HCT116 (cell line): ENCODE measurements around the gene WNT7B. TPM values are rescaled to one million over a fixed set of nuclear protein-coding genes. Genes with fewer than 3 reads are reported as not detected.

ENCODE experiments used
- ATAC-seq: fragments of 200-7000 bp; cut with Tn5 transposase; 2 replicates; pipeline ENCODE4 v1.9.1; 2020; ENCODE audit warnings: mild to moderate bottlenecking, moderate library complexity
- BruUV-seq: library from RNA; stranded (reverse); fragments of 400-500 nt; replicated peaks from 2 replicates; lab custom pipeline; 2021; lab: Mats Ljungman, UMichigan
- CTCF ChIA-PET: fragments of 300-600 bp; sonication (Branson Sonifier 250); formaldehyde crosslinking; loops from one replicate; lab custom pipeline; 2021; ENCODE audit warnings: antibody characterized with exemption; lab: Charles Lee
- POLR2A ChIA-PET: fragments of 300-600, 350-600 bp; sonication (Branson Sonifier 250); formaldehyde crosslinking; loops from one replicate; lab custom pipeline; 2021; ENCODE audit warnings: antibody characterized with exemption; lab: Charles Lee
- RAD21 ChIA-PET, 2 experiments: fragments of 300-600 bp; sonication (Branson Sonifier 250); formaldehyde crosslinking; loops; one replicate each; lab custom pipeline; 2023; ENCODE audit warnings: low total read pairs in 2 of 2; ENCODE audit not compliant: uncharacterized antibody in 2 of 2, unreplicated experiment in 2 of 2, low non-redundant PET in 1 of 2; lab: Charles Lee
- DNase-seq: peaks from one replicate; pipeline ENCODE4 v3.0.0-alpha.2; 2010; ENCODE audit warnings: low read depth, low spot score
- H2AFZ ChIP-seq: fragments of 200-600 bp; shearing (Covaris generic), sonication (generic); 2 replicates; pipeline ENCODE4 v1.6.1; 2017; ENCODE audit warnings: low read depth, mixed run types, mixed read lengths, antibody characterized with exemption, low read length; ENCODE audit not compliant: poor library complexity, severe bottlenecking
- H3K27ac ChIP-seq: 2 replicates; pipeline ENCODE4 v1.5.1; 2012; ENCODE audit warnings: low read depth, low read length
- H3K27me3 ChIP-seq: fragments of 200-600 bp; sonication (generic); 2 replicates; pipeline ENCODE4 v1.6.1; 2016; ENCODE audit warnings: mixed run types, low read length, mixed read lengths; ENCODE audit not compliant: insufficient read depth
- H3K36me3 ChIP-seq, 2 experiments: fragments of 200-500 bp in 1 of 2; fragments of 200-600 bp in 1 of 2; sonication (Bioruptor generic) in 1 of 2; sonication (generic) in 1 of 2; 2 replicates each; pipeline versions ENCODE4 v1.5.1 to v1.6.1; 2014 to 2016; ENCODE audit warnings: low read length in 2 of 2, inconsistent platforms in 1 of 2, mixed read lengths in 1 of 2, mixed run types in 1 of 2; ENCODE audit not compliant: insufficient read depth in 2 of 2, control insufficient read depth in 1 of 2
- H3K4me1 ChIP-seq, 2 experiments: fragments of 200-600 bp in 1 of 2; sonication (generic) in 1 of 2; 2 replicates each; pipeline versions ENCODE4 v1.5.1 to v1.6.1; 2012 to 2017; ENCODE audit warnings: low read length in 2 of 2, inconsistent platforms in 1 of 2, mild to moderate bottlenecking in 1 of 2, mixed read lengths in 1 of 2, mixed run types in 1 of 2, moderate library complexity in 1 of 2; ENCODE audit not compliant: insufficient read depth in 2 of 2, control insufficient read depth in 1 of 2
- H3K4me2 ChIP-seq: fragments of 200-600 bp; sonication (generic); 2 replicates; pipeline ENCODE4 v1.6.1; 2017; ENCODE audit warnings: mixed run types, low read length, mixed read lengths
- H3K4me3 ChIP-seq, 2 experiments: fragments of 200-600 bp in 1 of 2; sonication (generic) in 1 of 2; replicated peaks in 1 of 2; 2 replicates each; pipeline ENCODE4 v1.5.1; 2011 to 2016; ENCODE audit warnings: low read length in 2 of 2, control low read depth in 1 of 2, low read depth in 1 of 2, mild to moderate bottlenecking in 1 of 2, mixed read lengths in 1 of 2, mixed run types in 1 of 2
- H3K79me2 ChIP-seq: fragments of 200-600 bp; sonication (generic); 2 replicates; pipeline ENCODE4 v1.6.1; 2017; ENCODE audit warnings: mild to moderate bottlenecking, mixed run types, low read length, moderate library complexity, mixed read lengths; ENCODE audit not compliant: insufficient read depth
- H3K9ac ChIP-seq: fragments of 200-600 bp; sonication (generic); 2 replicates; pipeline ENCODE4 v1.6.1; 2016; ENCODE audit warnings: low read length, mixed read lengths
- H3K9me2 ChIP-seq: fragments of 200-600 bp; sonication (generic), shearing (Covaris generic); 2 replicates; pipeline ENCODE4 v1.6.1; 2017; ENCODE audit warnings: mixed run types, mild to moderate bottlenecking, moderate library complexity; ENCODE audit not compliant: insufficient read depth
- H3K9me3 ChIP-seq, 2 experiments: fragments of 200-500 bp in 1 of 2; fragments of 200-600 bp in 1 of 2; sonication (Bioruptor generic) in 1 of 2; sonication (generic) in 1 of 2; 2 replicates each; pipeline ENCODE4 v1.6.1; 2014 to 2017; ENCODE audit warnings: low read length in 2 of 2, mixed read lengths in 2 of 2, inconsistent platforms in 1 of 2, low read depth in 1 of 2, mild to moderate bottlenecking in 1 of 2, mixed run types in 1 of 2, moderate library complexity in 1 of 2; ENCODE audit not compliant: control insufficient read depth in 1 of 2, insufficient read depth in 1 of 2
- H4K20me1 ChIP-seq: fragments of 200-600 bp; sonication (generic), shearing (Covaris generic); 2 replicates; pipeline ENCODE4 v1.6.1; 2017; ENCODE audit warnings: mixed run types, mild to moderate bottlenecking, moderate library complexity; ENCODE audit not compliant: insufficient read depth
- CBX3 ChIP-seq: IDR thresholded peaks from 2 replicates; pipeline ENCODE4 v1.6.1; 2012; ENCODE audit warnings: low read depth
- CEBPB ChIP-seq: IDR thresholded peaks from 2 replicates; pipeline ENCODE4 v1.6.1; 2012; ENCODE audit warnings: low read depth
- ELF1 ChIP-seq: IDR thresholded peaks from 2 replicates; pipeline ENCODE4 v1.6.1; 2012; ENCODE audit warnings: low read depth, borderline replicate concordance
- EZH2phosphoT487 ChIP-seq: fragments of 200-600 bp; IDR thresholded peaks from 2 replicates; pipeline ENCODE4 v1.6.1; 2018; ENCODE audit warnings: antibody characterized with exemption, borderline replicate concordance
- FOSL1 ChIP-seq: IDR thresholded peaks from 2 replicates; pipeline ENCODE4 v1.6.1; 2012; ENCODE audit warnings: low read depth
- POLR2AphosphoS5 ChIP-seq: IDR thresholded peaks from 2 replicates; pipeline ENCODE4 v1.6.1; 2011; ENCODE audit warnings: mild to moderate bottlenecking, low read depth, low read length, moderate library complexity
- RAD21 ChIP-seq: IDR thresholded peaks from 2 replicates; pipeline ENCODE4 v1.6.1; 2012; ENCODE audit warnings: low read depth, mild to moderate bottlenecking
- SIN3A ChIP-seq: IDR thresholded peaks from 2 replicates; pipeline ENCODE4 v1.6.1; 2012; ENCODE audit warnings: low read depth
- SP1 ChIP-seq: IDR thresholded peaks from 2 replicates; pipeline ENCODE4 v1.6.1; 2012; ENCODE audit warnings: low read depth
- SRF ChIP-seq: IDR thresholded peaks from 2 replicates; pipeline ENCODE4 v1.6.1; 2012; ENCODE audit warnings: low read depth
- YY1 ChIP-seq: IDR thresholded peaks from 2 replicates; pipeline ENCODE4 v1.6.1; 2011; ENCODE audit warnings: low read length, low read depth, moderate library complexity, mild to moderate bottlenecking; ENCODE audit not compliant: insufficient replicate concordance; ENCODE audit errors: extremely low read depth
- ZNF274 ChIP-seq: fragments of 200-500 bp; sonication (Bioruptor generic); IDR thresholded peaks from 2 replicates; pipeline ENCODE4 v1.6.1; 2014; ENCODE audit warnings: mild to moderate bottlenecking, low read depth, low read length, inconsistent platforms
- intact Hi-C: fragments of 100-400 bp; cut with micrococcal nuclease; formaldehyde crosslinking; loops from 2 replicates; pipeline ENCODE4 v1.10.0; 2022
- total RNA-seq: library from RNA; stranded (reverse); gene quantifications from one replicate; pipeline ENCODE4 v1.2.1, GENCODE V29; 2021; ENCODE audit not compliant: unreplicated experiment
- TF ChIP-seq, protein P1 (sequence below), 3 experiments: fragments of 200-600 bp in 1 of 3; sonication (generic) in 1 of 3; IDR thresholded peaks in 2 of 3; conservative IDR thresholded peaks in 1 of 3; 2 replicates each; pipeline ENCODE4 v1.5.1; 2012 to 2017; ENCODE audit warnings: low read depth in 2 of 3, low read length in 2 of 3, antibody characterized with exemption in 1 of 3, borderline replicate concordance in 1 of 3, control low read depth in 1 of 3, mild to moderate bottlenecking in 1 of 3, mixed read lengths in 1 of 3, mixed run types in 1 of 3, moderate library complexity in 1 of 3; ENCODE audit not compliant: insufficient read depth in 1 of 3
- TF ChIP-seq, protein P2 (sequence below): IDR thresholded peaks from 2 replicates; pipeline ENCODE4 v1.6.1; 2012
- TF ChIP-seq, protein P3 (sequence below): IDR thresholded peaks from 2 replicates; pipeline ENCODE4 v1.6.1; 2012; ENCODE audit warnings: low read depth
- TF ChIP-seq, protein P4 (sequence below): IDR thresholded peaks from 2 replicates; pipeline ENCODE4 v1.6.1; 2012
- TF ChIP-seq, protein P5 (sequence below): IDR thresholded peaks from 2 replicates; pipeline ENCODE4 v1.6.1; 2011; ENCODE audit warnings: mild to moderate bottlenecking, low read length, moderate library complexity; ENCODE audit not compliant: insufficient replicate concordance; ENCODE audit errors: extremely low read depth

WNT7B gene
- total RNA-seq, 1 experiment from 2014 or later = 10.5 TPM

DNA sequence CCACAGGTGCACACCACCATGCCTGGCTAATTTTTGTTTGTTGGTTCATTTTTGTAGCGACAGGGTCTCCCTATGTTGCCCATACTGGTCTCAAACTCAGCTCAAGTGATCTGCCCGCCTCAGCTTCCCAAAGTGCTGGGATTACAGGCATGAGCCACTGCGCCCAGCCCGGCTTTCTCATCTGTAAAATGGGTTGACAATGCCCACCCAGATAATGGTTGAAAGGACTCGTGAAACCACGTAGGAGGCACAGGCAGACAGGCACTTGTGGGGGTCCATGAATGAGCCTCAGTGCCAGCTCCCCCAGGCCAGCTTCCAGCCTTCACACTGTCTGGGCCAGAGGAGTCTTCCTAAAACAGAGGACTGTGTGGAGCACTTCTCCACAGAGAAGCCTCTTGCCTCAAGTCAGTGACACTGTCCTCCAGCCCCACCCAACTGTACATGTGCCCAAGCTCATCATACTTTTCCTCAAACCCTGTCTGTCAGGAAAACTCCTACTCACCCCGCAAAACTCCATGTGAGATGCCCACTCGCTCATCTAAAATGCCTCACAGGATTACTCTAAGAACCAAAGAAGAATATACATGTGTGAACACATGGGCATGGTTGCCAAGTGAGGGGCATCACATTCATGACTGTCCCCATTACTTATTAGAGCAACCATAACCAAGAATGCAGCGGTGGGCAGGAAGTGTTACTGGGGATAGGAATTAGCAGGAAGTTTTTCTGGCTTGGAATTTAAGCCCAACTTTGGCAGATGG is 32.1 kb upstream of the WNT7B start:
- intact Hi-C loops = no loop called here
- DNase-seq = no peak
- ATAC-seq = no peak
- H3K9me3 ChIP-seq = peaks cover 4 to 19% of the 10 kb centered on the region in 2 experiments; a peak in 2 of 4 replicates
- H3K27me3 ChIP-seq = no peaks in the 10 kb centered on the region
- no peaks in the 10 kb centered on the region for H3K36me3 ChIP-seq
- POLR2A ChIA-PET = interaction anchor here (0.9 kb wide), 1 partner anchor 26 kb away, joined by 3 read pairs; no protein-coding TSS in a partner anchor
- no peaks in the 10 kb centered on the region for H3K9me2 ChIP-seq
- no peak overlapping the region; the same call in 1 of the 2 replicates for H3K27ac ChIP-seq
- no peak overlapping the region for H3K4me3 ChIP-seq
- no TSS peak for BruUV-seq
- H3K4me1 ChIP-seq = peaks cover 32 to 46% of the 10 kb centered on the region in 2 experiments
- TF ChIP-seq ELF1 = no peak
- TF ChIP-seq, protein P1, sequence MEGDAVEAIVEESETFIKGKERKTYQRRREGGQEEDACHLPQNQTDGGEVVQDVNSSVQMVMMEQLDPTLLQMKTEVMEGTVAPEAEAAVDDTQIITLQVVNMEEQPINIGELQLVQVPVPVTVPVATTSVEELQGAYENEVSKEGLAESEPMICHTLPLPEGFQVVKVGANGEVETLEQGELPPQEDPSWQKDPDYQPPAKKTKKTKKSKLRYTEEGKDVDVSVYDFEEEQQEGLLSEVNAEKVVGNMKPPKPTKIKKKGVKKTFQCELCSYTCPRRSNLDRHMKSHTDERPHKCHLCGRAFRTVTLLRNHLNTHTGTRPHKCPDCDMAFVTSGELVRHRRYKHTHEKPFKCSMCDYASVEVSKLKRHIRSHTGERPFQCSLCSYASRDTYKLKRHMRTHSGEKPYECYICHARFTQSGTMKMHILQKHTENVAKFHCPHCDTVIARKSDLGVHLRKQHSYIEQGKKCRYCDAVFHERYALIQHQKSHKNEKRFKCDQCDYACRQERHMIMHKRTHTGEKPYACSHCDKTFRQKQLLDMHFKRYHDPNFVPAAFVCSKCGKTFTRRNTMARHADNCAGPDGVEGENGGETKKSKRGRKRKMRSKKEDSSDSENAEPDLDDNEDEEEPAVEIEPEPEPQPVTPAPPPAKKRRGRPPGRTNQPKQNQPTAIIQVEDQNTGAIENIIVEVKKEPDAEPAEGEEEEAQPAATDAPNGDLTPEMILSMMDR (IDR thresholded peaks at IDR 0.05 in 2 of 3, conservative IDR thresholded peaks at IDR 0.05 in 1 of 3; ENCODE audit: borderline replicate concordance in 1 of 3, insufficient read depth in 1 of 3, low read depth in 2 of 3, low read length in 2 of 3) = no peak
- TF ChIP-seq SIN3A = no peak
- TF ChIP-seq, protein P2, sequence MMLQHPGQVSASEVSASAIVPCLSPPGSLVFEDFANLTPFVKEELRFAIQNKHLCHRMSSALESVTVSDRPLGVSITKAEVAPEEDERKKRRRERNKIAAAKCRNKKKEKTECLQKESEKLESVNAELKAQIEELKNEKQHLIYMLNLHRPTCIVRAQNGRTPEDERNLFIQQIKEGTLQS = no peak
- TF ChIP-seq ZNF274 = no peak
- TF ChIP-seq, protein P3, sequence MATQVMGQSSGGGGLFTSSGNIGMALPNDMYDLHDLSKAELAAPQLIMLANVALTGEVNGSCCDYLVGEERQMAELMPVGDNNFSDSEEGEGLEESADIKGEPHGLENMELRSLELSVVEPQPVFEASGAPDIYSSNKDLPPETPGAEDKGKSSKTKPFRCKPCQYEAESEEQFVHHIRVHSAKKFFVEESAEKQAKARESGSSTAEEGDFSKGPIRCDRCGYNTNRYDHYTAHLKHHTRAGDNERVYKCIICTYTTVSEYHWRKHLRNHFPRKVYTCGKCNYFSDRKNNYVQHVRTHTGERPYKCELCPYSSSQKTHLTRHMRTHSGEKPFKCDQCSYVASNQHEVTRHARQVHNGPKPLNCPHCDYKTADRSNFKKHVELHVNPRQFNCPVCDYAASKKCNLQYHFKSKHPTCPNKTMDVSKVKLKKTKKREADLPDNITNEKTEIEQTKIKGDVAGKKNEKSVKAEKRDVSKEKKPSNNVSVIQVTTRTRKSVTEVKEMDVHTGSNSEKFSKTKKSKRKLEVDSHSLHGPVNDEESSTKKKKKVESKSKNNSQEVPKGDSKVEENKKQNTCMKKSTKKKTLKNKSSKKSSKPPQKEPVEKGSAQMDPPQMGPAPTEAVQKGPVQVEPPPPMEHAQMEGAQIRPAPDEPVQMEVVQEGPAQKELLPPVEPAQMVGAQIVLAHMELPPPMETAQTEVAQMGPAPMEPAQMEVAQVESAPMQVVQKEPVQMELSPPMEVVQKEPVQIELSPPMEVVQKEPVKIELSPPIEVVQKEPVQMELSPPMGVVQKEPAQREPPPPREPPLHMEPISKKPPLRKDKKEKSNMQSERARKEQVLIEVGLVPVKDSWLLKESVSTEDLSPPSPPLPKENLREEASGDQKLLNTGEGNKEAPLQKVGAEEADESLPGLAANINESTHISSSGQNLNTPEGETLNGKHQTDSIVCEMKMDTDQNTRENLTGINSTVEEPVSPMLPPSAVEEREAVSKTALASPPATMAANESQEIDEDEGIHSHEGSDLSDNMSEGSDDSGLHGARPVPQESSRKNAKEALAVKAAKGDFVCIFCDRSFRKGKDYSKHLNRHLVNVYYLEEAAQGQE = no peak
- TF ChIP-seq, protein P4, sequence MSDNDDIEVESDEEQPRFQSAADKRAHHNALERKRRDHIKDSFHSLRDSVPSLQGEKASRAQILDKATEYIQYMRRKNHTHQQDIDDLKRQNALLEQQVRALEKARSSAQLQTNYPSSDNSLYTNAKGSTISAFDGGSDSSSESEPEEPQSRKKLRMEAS = no peak
- TF ChIP-seq RAD21 = no peak
- no peak for TF ChIP-seq CEBPB
- no peak for TF ChIP-seq POLR2AphosphoS5
- TF ChIP-seq YY1 = no peak
- TF ChIP-seq CBX3 = no peak
- TF ChIP-seq, protein P5, sequence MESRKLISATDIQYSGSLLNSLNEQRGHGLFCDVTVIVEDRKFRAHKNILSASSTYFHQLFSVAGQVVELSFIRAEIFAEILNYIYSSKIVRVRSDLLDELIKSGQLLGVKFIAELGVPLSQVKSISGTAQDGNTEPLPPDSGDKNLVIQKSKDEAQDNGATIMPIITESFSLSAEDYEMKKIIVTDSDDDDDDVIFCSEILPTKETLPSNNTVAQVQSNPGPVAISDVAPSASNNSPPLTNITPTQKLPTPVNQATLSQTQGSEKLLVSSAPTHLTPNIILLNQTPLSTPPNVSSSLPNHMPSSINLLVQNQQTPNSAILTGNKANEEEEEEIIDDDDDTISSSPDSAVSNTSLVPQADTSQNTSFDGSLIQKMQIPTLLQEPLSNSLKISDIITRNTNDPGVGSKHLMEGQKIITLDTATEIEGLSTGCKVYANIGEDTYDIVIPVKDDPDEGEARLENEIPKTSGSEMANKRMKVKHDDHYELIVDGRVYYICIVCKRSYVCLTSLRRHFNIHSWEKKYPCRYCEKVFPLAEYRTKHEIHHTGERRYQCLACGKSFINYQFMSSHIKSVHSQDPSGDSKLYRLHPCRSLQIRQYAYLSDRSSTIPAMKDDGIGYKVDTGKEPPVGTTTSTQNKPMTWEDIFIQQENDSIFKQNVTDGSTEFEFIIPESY = no peak
- no peak for TF ChIP-seq SP1
- no peak for TF ChIP-seq EZH2phosphoT487
- TF ChIP-seq SRF = no peak
- no peak for TF ChIP-seq FOSL1
- no peak overlapping the region for H3K9ac ChIP-seq
- no peaks in the 10 kb centered on the region for H3K79me2 ChIP-seq
- CTCF ChIA-PET = no interaction called here
- no peak overlapping the region for H2AFZ ChIP-seq
- H3K4me2 ChIP-seq = no peak overlapping the region
- RAD21 ChIA-PET = no interaction called here
- H4K20me1 ChIP-seq = no peaks in the 10 kb centered on the region
